GM18519 (cell line): ENCODE measurements around the gene NBR1.
"Not testable (repeated sequence)": the region's sequence is repeated elsewhere in the genome, so short reads cannot be mapped to it uniquely, and the experiment has no call there.

Experiments used
- ATAC-seq: cut with Tn5 transposase; IDR thresholded peaks from one replicate; pipeline ENCODE4 v1.9.1; 2021; ENCODE audit warnings: mild to moderate bottlenecking, moderate library complexity; ENCODE audit not compliant: unreplicated experiment, low FRiP score

NBR1 gene

DNA sequence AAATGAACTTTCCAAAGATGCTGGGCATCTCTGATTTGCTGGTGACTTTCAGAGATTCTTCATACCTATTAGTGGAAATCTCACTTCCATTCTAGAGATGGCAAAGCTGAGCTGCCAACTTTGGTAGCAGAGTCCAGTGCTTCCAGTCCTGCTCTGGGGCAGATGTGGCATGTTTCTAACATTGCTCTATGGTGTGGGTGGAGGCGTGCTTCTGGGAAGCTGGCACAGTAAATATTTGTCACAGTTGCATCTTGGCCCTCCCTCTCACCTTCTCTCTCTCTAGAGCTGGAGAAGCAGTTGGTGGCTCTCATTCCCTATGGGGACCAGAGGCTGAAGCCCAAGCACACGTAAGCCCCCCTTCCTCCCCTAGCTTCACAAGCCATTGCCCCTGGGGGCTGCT lies 42.5 kb downstream of the NBR1 start:
- no peak for ATAC-seq

GRCh38 chr17:43215341-43215740 lies 44.3 kb downstream of the NBR1 start:
- no peak for ATAC-seq

GRCh38 chr17:43216369-43216761 lies 45.4 kb downstream of the NBR1 start:
- ATAC-seq, result no peak

GRCh38 chr17:43216762-43217613 lies 46.0 kb downstream of the NBR1 start:
- no peak for ATAC-seq

GRCh38 chr17:43217614-43218087 lies 46.6 kb downstream of the NBR1 start:
- no peak for ATAC-seq

DNA sequence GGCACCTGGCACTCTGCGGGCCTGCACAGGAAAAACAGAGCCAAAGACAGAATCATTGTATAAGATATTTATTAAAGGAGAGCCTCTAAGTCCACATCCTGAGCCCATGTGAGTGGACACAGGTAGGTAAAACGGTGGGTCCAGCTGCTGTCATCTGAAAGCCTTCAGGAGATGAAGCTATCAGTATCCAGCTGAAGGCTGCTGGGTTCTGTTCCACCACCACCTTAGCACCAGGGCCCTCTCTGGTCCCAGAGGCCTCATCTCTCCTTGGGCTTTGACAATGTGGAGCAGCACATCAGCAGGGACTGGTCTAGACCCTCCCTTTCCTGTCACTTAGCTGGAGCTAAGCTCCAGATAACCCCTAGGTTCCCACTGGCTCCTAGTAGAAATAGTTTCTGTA lies 48.0 kb downstream of the NBR1 start:
- ATAC-seq, result no peak

DNA sequence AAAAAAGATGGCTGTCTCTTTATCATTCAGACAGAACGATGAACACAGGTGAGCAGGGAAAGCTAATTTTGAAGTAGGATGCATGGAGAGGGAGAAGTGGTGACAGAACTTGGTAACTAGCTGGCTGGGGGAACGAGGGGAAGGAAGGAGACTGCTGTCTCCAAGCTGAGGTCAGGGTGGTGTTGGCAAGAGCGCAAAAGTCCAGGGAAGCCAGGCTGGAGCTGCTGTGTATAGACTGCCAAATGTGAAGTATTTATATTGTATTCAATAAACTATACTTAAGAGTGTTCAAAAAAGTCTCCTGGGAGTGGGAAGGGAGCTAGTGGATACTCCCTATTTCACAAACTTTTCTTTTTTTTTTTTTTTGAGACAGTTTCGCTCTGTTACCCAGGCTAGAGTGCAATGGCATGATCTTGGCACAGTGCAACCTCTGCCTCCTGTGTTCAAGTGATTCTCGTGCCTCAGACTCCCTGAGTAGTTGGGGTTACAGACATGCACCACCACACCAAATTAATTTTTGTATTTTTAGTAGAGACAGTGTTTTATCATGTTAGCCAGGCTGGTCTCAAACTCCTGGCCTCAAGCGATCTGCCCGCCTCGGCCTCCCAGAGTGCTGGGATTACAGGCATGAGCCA lies 48.8 kb downstream of the NBR1 start:
- no peak for ATAC-seq

DNA sequence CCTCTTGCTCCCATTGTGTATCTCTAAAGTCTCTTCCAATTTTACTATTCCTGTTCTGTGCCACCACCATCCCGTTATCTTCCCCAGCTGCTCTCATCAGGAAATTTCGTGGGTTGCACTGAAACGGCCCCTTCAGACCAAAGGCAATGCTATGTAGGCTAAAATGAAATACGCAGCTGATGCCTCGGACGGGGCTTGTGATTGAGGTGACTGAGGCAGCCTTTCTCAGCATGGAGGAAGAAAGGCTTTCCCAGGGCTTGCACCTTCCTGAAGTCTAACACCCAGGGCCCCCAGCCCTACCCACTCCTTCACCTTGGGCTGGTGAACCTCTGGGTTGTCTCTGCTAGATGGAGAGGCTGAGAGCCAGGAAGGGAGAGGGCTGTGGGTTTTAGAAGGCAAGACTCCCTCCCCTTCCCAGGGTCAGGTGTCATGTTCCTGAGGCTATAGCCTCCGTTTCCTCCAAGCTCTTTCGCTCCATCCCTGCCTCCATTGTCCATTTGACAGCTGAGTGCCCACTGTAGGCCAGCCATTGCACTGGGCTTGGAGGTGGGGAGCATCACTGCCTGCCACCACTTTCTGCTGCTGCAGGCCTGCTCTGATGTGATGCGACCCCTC lies 49.6 kb downstream of the NBR1 start:
- no peak for ATAC-seq

GRCh38 chr17:43224146-43224705 lies 53.2 kb downstream of the NBR1 start:
- ATAC-seq, result no peak

DNA sequence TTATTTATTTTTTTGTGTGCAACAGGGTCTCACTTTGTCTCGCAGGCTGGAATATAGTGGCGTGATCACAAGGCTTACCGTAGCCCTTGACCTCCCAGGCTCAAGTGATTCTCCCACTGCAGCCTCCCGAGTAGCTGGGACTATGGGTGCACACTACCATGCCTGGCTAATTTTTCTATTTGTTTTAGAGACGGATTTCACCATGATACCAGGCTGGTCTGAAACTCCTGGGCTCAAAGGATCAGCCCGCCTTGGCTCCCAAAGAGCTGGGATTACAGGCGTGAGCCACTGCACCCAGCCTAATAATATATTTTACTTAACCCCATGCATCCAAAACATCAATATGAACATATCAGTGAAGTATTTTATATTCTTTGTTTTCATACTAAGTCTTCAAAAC lies 55.4 kb downstream of the NBR1 start:
- no peak for ATAC-seq

DNA sequence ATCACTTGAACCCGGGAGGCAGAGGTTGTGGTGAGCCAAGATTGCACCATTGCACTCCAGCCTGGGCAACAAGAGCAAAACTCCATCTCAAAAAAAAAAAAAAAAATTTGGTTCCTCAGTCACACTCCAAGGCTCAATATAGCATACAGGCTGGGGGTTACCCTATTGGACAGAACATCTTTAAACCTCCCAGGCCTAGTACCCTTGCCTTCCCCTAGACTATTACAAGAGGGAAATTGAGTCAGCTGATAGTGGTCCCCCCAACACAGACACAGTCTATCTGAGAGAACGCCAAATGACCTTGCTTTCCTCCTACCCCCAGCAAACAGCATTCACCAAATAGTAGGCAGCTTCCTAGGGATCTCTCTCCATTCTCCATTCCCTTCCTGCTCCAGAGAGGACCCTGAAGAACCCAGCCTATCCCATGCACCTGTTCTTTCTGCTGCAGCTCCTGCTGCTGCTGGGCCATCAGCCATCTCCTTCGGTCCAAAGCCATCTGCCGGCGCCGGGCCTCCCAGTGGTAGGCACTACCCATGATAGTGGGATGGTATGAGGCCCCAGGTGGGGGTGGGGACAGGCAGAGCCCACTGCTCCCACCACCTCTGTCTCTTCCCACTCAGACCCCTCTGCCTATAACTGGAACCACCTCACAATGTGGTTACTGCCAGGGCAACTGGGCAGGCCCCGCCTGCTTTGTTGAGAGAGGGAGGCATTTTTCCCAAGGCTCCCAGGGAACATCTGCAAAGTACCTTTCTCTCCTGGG lies 57.2 kb downstream of the NBR1 start, which contains the start of gene CCDC200:
Gene CCDC200 (minus strand): TSS at position 604 of the 763 bp plus-strand sequence. CDS start 69 bp downstream, at position 535.
- not testable (repeated sequence) for ATAC-seq

DNA sequence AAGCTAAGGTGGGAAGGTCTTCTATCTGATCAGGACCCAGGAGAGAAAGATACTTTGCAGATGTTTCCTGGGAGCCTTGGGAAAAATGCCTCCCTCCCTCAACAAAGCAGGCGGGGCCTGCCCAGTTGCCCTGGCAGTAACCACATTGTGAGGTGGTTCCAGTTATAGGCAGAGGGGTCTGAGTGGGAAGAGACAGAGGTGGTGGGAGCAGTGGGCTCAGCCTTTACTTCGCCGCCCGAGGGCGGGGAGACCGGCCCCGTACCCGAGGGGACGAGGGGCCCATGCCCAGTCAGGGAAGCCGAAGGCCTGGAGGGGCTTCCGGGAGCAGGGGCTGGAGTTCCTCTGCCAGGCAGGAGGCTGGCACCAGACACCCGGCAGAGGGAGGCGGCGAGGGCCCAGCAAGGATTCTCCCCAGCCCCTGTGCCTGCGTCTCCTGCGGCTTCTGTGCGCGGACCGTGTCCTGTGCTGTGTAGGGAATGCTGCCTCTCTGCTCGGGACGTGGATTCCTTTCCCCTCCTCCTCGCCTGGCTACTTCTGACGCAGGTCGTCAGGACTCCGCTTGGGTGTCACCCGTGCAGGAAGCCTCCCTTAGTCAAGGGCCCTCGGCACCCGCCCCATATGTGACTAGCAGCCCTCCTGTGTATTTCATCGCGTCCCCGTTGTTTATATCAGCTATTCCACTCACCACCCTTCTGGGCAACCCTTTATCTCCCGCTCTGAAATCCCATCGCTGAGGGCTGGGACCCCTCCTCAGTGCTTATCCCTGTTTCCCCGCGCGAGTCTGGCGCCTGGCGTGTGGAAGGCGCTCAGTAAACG lies 60.4 kb downstream of the NBR1 start:
- ATAC-seq, result not testable (repeated sequence)

GRCh38 chr17:43232021-43232699 lies 61.1 kb downstream of the NBR1 start:
- ATAC-seq, result not testable (repeated sequence)

DNA sequence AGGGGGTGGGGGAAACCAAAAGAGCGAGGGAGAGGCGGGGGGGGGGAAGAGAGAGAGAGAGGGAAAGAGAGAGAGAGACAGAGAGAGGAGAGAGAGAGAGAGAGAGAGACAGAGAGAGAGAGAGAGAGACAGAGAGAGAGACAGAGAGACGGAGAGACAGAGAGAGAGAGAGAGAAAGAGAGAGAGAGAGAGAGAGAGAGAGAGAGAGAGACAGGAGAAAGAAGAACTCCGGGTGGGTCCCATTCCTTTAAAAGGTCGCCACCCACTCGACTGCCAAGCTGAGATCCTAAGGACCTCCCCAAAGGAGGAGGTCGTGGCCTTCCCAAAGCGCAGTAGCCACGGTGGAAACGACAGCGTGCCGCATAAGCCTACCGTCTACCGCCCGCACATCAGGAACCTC lies 62.2 kb downstream of the NBR1 start:
- not testable (repeated sequence) for ATAC-seq

DNA sequence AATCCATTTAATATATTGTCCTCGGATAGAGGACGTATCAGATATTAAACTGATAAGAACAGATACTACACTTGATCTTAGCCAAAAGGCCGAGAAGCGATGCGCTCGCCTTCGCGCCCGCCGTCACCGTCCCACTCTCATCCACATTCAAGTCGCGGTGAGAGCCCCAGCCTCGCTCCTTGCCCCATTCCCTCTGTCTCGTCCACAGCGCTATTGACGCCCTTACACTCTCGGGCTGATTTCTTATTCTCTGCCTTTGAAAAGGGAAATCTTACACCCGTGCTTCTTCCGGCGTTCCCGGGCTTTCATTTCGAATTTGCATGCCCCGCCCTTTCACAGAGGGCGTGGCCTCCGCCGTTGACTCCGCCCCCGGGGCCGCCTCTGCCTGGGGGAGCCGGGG lies 62.9 kb downstream of the NBR1 start, which contains the start of gene RNU2-1:
Gene RNU2-1 (minus strand): TSS at position 101 of the 400 bp plus-strand sequence.
- not testable (repeated sequence) for ATAC-seq

DNA sequence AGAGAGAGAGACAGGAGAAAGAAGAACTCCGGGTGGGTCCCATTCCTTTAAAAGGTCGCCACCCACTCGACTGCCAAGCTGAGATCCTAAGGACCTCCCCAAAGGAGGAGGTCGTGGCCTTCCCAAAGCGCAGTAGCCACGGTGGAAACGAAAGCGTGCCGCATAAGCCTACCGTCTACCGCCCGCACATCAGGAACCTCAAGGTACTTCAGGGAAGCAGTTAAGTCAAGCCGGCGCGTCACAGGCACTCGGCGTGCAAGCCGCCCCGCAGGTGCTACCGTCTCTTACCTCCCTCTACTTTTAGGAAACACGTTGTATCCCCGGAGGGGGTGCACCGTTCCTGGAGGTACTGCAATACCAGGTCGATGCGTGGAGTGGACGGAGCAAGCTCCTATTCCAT lies 68.6 kb downstream of the NBR1 start:
- not testable (repeated sequence) for ATAC-seq

DNA sequence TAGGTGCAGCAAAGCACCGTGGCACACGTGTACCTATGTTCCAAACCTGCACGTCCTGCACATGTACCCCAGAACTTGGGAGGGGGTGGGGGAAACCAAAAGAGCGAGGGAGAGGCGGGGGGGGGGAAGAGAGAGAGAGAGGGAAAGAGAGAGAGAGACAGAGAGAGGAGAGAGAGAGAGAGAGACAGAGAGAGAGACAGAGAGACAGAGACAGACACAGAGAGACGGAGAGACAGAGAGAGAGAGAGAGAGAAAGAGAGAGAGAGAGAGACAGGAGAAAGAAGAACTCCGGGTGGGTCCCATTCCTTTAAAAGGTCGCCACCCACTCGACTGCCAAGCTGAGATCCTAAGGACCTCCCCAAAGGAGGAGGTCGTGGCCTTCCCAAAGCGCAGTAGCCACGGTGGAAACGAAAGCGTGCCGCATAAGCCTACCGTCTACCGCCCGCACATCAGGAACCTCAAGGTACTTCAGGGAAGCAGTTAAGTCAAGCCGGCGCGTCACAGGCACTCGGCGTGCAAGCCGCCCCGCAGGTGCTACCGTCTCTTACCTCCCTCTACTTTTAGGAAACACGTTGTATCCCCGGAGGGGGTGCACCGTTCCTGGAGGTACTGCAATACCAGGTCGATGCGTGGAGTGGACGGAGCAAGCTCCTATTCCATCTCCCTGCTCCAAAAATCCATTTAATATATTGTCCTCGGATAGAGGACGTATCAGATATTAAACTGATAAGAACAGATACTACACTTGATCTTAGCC lies 69.8 kb downstream of the NBR1 start:
- ATAC-seq, result not testable (repeated sequence)

GRCh38 chr17:43246456-43246855 lies 75.4 kb downstream of the NBR1 start:
- ATAC-seq, result not testable (repeated sequence)
